Right lobe of liver (tissue), 6 donors: ENCODE measurements around the gene SLC22A23. TPM values are rescaled to one million over a fixed set of nuclear protein-coding genes. Genes with fewer than 3 reads are reported as not detected.

Experiments used
- ATAC-seq, 4 donors: fragments of 200-7000 bp; cut with Tn5 transposase; one replicate each; pipeline ENCODE4 v1.9.1; 2020; ENCODE audit warnings: mild to moderate bottlenecking in 4 of 4, moderate library complexity in 4 of 4
- DNase-seq, 3 donors: peaks; one replicate each; pipeline ENCODE4 v3.0.0-alpha.2; 2020
- H3K27ac ChIP-seq, 3 donors: fragments of 200-600 bp; one replicate each; pipeline ENCODE4 v1.8.0; 2022
- H3K27me3 ChIP-seq, 2 donors: fragments of 200-600 bp; one replicate each; pipeline ENCODE4 v1.8.0; 2022
- H3K36me3 ChIP-seq, 4 donors: fragments of 200-600 bp; sonication (generic) in 1 of 4; one replicate each; pipeline versions ENCODE4 v1.5.1 to v1.8.0; 2017 to 2022; ENCODE audit warnings: control low read depth in 1 of 4
- H3K4me1 ChIP-seq, 4 donors: fragments of 200-600 bp; sonication (generic) in 1 of 4; one replicate each; pipeline versions ENCODE4 v1.5.1 to v1.8.0; 2017 to 2022; ENCODE audit warnings: control low read depth in 1 of 4
- H3K4me3 ChIP-seq, 3 donors: fragments of 200-600 bp; one replicate each; pipeline ENCODE4 v1.8.0; 2022
- H3K9me3 ChIP-seq, 4 donors: fragments of 200-600 bp; sonication (generic) in 1 of 4; one replicate each; pipeline versions ENCODE4 v1.5.1 to v1.8.0; 2017 to 2022; ENCODE audit warnings: control low read depth in 1 of 4
- POLR2A ChIP-seq: fragments of 450-650 bp; IDR thresholded peaks from one replicate; pipeline ENCODE4 v1.6.1; 2017; ENCODE audit warnings: antibody characterized with exemption, mild to moderate bottlenecking
- WGBS: methylation state at CpG from one replicate; pipeline ENCODE4 v1.1.6; 2018; ENCODE audit warnings: low coverage, low lambda C conversion rate; ENCODE audit not compliant: insufficient coverage; ENCODE audit errors: missing lambda C conversion rate; 5-methylcytosine and 5-hydroxymethylcytosine counted together
- intact Hi-C, 2 donors: fragments of 100-400 bp; cut with DNase I; formaldehyde crosslinking; loops; one replicate each; pipeline versions ENCODE4 v1.11.2 to v1.14.1; 2022
- total RNA-seq, 6 experiments: library from RNA; depleted of rRNA in 2 of 6; stranded (reverse); fragments of >200 nt in 2 of 6; fragmentation: NEBNext Ultra II Directional in 3 of 6; extraction: Animal tissue kit (Norgen Biotek cat#: 25700) in 3 of 6; gene quantifications; one replicate each; pipeline versions ENCODE4 v1.1.0 to v1.2.4, GENCODE V29; 2016 to 2023
- TF ChIP-seq, protein P1 (sequence below), 4 donors: fragments of 200-600 bp in 3 of 4; fragments of 450-650 bp in 1 of 4; IDR thresholded peaks; one replicate each; pipeline versions ENCODE4 v1.5.1 to v1.8.0; 2016 to 2022; ENCODE audit warnings: antibody characterized with exemption in 4 of 4, mild to moderate bottlenecking in 2 of 4
- donor health status: DM: no; HTN: yes; CAD: no.
- donor health status: DM: no; HTN: no; CAD: no.
- donor health status: DM: no; HTN: no; CAD: no.
- donor health status: DM: no; HTN: yes; CAD: no.
- donor health status: DM: no; HTN: yes; CAD: no.

Gene SLC22A23
- total RNA-seq, 6 experiments from 2014 or later: 11.7 to 27.6 (median 16.3) TPM

GRCh38 chr6:3444276-3445088, 12.4 kb downstream of the SLC22A23 start:
- intact Hi-C loops: no loop called here
- TF ChIP-seq POLR2A: no peak
- TF ChIP-seq, protein P1, sequence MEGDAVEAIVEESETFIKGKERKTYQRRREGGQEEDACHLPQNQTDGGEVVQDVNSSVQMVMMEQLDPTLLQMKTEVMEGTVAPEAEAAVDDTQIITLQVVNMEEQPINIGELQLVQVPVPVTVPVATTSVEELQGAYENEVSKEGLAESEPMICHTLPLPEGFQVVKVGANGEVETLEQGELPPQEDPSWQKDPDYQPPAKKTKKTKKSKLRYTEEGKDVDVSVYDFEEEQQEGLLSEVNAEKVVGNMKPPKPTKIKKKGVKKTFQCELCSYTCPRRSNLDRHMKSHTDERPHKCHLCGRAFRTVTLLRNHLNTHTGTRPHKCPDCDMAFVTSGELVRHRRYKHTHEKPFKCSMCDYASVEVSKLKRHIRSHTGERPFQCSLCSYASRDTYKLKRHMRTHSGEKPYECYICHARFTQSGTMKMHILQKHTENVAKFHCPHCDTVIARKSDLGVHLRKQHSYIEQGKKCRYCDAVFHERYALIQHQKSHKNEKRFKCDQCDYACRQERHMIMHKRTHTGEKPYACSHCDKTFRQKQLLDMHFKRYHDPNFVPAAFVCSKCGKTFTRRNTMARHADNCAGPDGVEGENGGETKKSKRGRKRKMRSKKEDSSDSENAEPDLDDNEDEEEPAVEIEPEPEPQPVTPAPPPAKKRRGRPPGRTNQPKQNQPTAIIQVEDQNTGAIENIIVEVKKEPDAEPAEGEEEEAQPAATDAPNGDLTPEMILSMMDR (IDR thresholded peaks at IDR 0.05): no peak
- ATAC-seq: no peak
- WGBS: 93% methylated on average over 5 of the region's 18 CpGs
- no peaks in the 10 kb centered on the region for H3K36me3 ChIP-seq
- DNase-seq: no peak
- H3K27ac ChIP-seq: no peak overlapping the region
- H3K4me1 ChIP-seq: no peaks in the 10 kb centered on the region
- H3K4me3 ChIP-seq: no peak overlapping the region
- H3K27me3 ChIP-seq: no peaks in the 10 kb centered on the region
- H3K9me3 ChIP-seq: no peaks in the 10 kb centered on the region

DNA sequence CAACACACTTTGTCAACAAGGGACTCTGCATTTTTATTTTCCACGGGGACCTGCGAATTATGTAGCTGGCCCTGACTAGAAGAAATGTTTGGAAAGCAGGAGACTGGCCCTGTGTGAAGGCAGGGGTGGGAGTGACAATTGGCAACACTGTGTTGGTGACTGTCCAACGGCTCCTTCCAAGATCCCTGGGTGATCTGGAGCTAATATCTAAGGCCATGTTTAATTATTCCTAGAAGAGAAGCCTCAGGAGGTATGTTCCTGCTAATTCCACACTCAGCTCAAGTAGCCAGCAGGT, 13.7 kb downstream of the SLC22A23 start:
- intact Hi-C loops: no loop called here
- 57% methylated on average over 2 of the region's 3 CpGs for WGBS
- Histone ChIP-seq H3K9me3 (no peaks in the 10 kb centered on the region), H3K4me3 (no peak overlapping the region), H3K36me3 (no peaks in the 10 kb centered on the region), H3K4me1 (no peaks in the 10 kb centered on the region), H3K27ac (no peak overlapping the region), H3K27me3 (no peaks in the 10 kb centered on the region)
- ATAC-seq: peak in 1 of 4 donors; percentile 17
- no peak for TF ChIP-seq POLR2A
- TF ChIP-seq, protein P1 (IDR thresholded peaks at IDR 0.05): no peak
- no peak for DNase-seq

GRCh38 chr6:3442431-3443220, 14.2 kb downstream of the SLC22A23 start:
- no peaks in the 10 kb centered on the region for H3K4me1 ChIP-seq
- no peaks in the 10 kb centered on the region for H3K9me3 ChIP-seq
- no peaks in the 10 kb centered on the region for H3K27me3 ChIP-seq
- TF ChIP-seq POLR2A: no peak
- TF ChIP-seq, protein P1 (IDR thresholded peaks at IDR 0.05): no peak
- DNase-seq (no peak), ATAC-seq (no peak)
- no peak overlapping the region for H3K27ac ChIP-seq
- intact Hi-C loops: no loop called here
- H3K4me3 ChIP-seq: no peak overlapping the region
- H3K36me3 ChIP-seq: no peaks in the 10 kb centered on the region
- 83% methylated on average over 8 of the region's 8 CpGs for WGBS

DNA sequence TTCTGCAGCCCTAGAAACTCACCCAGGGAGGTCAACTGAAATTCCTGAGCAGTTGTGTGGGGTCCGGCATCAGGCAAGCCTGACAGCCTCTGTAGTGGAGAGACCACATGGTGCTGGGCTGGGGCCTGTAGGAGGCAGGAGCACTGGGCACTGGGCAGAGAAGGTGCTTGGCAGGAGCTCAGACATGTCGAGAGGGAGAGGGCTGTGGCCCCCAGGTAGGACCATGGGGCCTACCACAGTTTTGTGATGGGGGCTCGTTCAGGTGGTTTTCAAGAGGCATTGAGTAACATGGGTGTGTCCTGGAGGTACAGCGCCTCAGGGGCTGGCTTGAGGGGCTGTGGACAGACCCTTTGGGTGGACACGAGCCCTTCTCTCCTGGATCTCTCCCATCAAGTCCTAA, 15.9 kb downstream of the SLC22A23 start:
- intact Hi-C loops: no loop called here
- H3K27me3 ChIP-seq: no peaks in the 10 kb centered on the region
- H3K4me1 ChIP-seq: no peaks in the 10 kb centered on the region
- no peak for TF ChIP-seq POLR2A
- WGBS: no CpG with 5 or more reads among the region's 5 CpGs
- no peak for ATAC-seq
- no peaks in the 10 kb centered on the region for H3K36me3 ChIP-seq
- no peak overlapping the region for H3K27ac ChIP-seq
- H3K9me3 ChIP-seq: no peaks in the 10 kb centered on the region
- no peak for DNase-seq
- no peak overlapping the region for H3K4me3 ChIP-seq

GRCh38 chr6:3439961-3440360, 16.9 kb downstream of the SLC22A23 start:
- Histone ChIP-seq H3K27ac (no peak overlapping the region), H3K27me3 (no peaks in the 10 kb centered on the region), H3K4me1 (no peaks in the 10 kb centered on the region), H3K9me3 (no peaks in the 10 kb centered on the region), H3K4me3 (no peak overlapping the region), H3K36me3 (no peaks in the 10 kb centered on the region)
- intact Hi-C loops: loop anchor here in 1 of 2 donors (10.0 kb wide), 1 partner anchor 295 kb away; no protein-coding TSS in a partner anchor
- DNase-seq (no peak), ATAC-seq (no peak)
- 100% methylated on average over 2 of the region's 4 CpGs for WGBS
- TF ChIP-seq, protein P1 (IDR thresholded peaks at IDR 0.05): no peak
- TF ChIP-seq POLR2A: no peak
